ENCODE results near the gene CREB3L2.

DNA sequence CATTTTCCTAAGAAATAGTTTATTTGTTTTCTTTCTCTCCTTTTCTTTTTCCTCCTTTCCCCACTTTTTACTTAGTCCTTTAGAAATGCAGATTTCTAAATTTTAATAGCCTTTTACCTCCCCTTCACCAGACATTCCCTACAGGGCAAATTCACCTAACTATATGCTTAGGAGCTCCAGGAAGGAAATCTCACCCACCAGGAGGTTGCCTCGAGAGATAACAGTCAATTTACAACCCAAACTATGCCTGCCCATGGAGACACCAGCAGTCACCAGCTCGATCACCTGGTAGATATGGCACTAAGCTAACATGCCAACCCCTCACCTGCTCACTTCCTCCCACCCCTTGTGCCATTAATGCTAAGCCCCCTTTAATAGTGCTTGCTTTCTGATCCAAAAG, 25.2 kb upstream of the CREB3L2 start:
- TF ChIP-seq, protein P1, sequence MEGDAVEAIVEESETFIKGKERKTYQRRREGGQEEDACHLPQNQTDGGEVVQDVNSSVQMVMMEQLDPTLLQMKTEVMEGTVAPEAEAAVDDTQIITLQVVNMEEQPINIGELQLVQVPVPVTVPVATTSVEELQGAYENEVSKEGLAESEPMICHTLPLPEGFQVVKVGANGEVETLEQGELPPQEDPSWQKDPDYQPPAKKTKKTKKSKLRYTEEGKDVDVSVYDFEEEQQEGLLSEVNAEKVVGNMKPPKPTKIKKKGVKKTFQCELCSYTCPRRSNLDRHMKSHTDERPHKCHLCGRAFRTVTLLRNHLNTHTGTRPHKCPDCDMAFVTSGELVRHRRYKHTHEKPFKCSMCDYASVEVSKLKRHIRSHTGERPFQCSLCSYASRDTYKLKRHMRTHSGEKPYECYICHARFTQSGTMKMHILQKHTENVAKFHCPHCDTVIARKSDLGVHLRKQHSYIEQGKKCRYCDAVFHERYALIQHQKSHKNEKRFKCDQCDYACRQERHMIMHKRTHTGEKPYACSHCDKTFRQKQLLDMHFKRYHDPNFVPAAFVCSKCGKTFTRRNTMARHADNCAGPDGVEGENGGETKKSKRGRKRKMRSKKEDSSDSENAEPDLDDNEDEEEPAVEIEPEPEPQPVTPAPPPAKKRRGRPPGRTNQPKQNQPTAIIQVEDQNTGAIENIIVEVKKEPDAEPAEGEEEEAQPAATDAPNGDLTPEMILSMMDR (IDR thresholded peaks at IDR 0.05 in 4 of 5, conservative IDR thresholded peaks at IDR 0.05 in 1 of 5): no peak
- no peak for TF ChIP-seq POLR2A (IDR thresholded peaks at IDR 0.05)
